T-helper 9 cell (primary cell): ENCODE results near the gene AKT3.

Experiments
- DNase-seq: peaks from one replicate; pipeline ENCODE4 v3.0.0-alpha.2; 2020

The AKT3 gene

GRCh38 chr1:243454328-243454997 lies 395.6 kb downstream of the AKT3 start:
- no peak for DNase-seq

GRCh38 chr1:243452092-243452491 lies 398.0 kb downstream of the AKT3 start:
- no peak for DNase-seq

- no peak for DNase-seq
These were observed 400.7 kb downstream of the AKT3 start for GRCh38 chr1:243449373-243449772.

GRCh38 chr1:243447844-243448243 lies 402.2 kb downstream of the AKT3 start:
- no peak for DNase-seq

- DNase-seq: no peak
These were observed 402.7 kb downstream of the AKT3 start for GRCh38 chr1:243447347-243447746.

- no peak for DNase-seq
These were observed 406.5 kb downstream of the AKT3 start for GRCh38 chr1:243443557-243443956.

GRCh38 chr1:243441601-243442000 lies 408.4 kb downstream of the AKT3 start:
- no peak for DNase-seq

GRCh38 chr1:243440406-243440805 lies 409.6 kb downstream of the AKT3 start:
- DNase-seq: no peak

GRCh38 chr1:243438815-243439214 lies 411.2 kb downstream of the AKT3 start:
- DNase-seq: no peak
